PC-3 (cell line): Measurements from ENCODE around the gene LRCH1. TPM values are rescaled to one million over a fixed set of nuclear protein-coding genes. Genes with fewer than 3 reads are reported as not detected.

Experiments
- ATAC-seq: fragments of 200-7000 bp; cut with Tn5 transposase; 2 replicates; pipeline ENCODE4 v1.9.1; 2020; ENCODE audit warnings: mild to moderate bottlenecking, moderate library complexity
- BruUV-seq: library from RNA; stranded (reverse); fragments of 400-500 nt; replicated peaks from 2 replicates; lab custom pipeline; 2021; lab: Mats Ljungman, UMichigan
- CTCF ChIA-PET: fragments of 300-600 bp; sonication (Branson Sonifier 250); formaldehyde crosslinking; loops from one replicate; lab custom pipeline; 2022; ENCODE audit warnings: antibody characterized with exemption; lab: Charles Lee
- POLR2A ChIA-PET: fragments of 300-600 bp; sonication (Branson Sonifier 250); formaldehyde crosslinking; loops from one replicate; lab custom pipeline; 2022; ENCODE audit warnings: antibody characterized with exemption; ENCODE audit not compliant: unreplicated experiment; lab: Charles Lee
- DNase-seq: peaks from one replicate; pipeline ENCODE4 v3.0.0-alpha.2; 2015
- H2AFZ ChIP-seq: fragments of 300-600 bp; sonication (generic); 2 replicates; pipeline ENCODE4 v1.6.0; 2016; ENCODE audit warnings: antibody characterized with exemption, low read length
- H3F3A ChIP-seq: fragments of 300-600 bp; sonication (generic); one replicate; pipeline ENCODE4 v1.6.0; 2017; ENCODE audit warnings: antibody characterized with exemption, low read length, control low read depth, mild to moderate bottlenecking; ENCODE audit not compliant: unreplicated experiment
- H3K27ac ChIP-seq: fragments of 300-600 bp; sonication (generic); 2 replicates; pipeline ENCODE4 v1.5.1; 2016; ENCODE audit warnings: mild to moderate bottlenecking, low read length
- H3K27me3 ChIP-seq: fragments of 300-600 bp; sonication (generic); 2 replicates; pipeline ENCODE4 v1.6.1; 2016; ENCODE audit warnings: low read length, mixed read lengths
- H3K36me3 ChIP-seq: fragments of 300-600 bp; sonication (generic); 2 replicates; pipeline ENCODE4 v1.6.1; 2016; ENCODE audit warnings: low read depth, mixed run types, low read length, mixed read lengths
- H3K4me1 ChIP-seq: fragments of 300-600 bp; sonication (generic); 2 replicates; pipeline ENCODE4 v1.5.1; 2016; ENCODE audit warnings: low read length; ENCODE audit not compliant: insufficient read depth
- H3K4me2 ChIP-seq: fragments of 300-600 bp; sonication (generic); 2 replicates; pipeline ENCODE4 v1.6.0; 2016; ENCODE audit warnings: low read length
- H3K4me3 ChIP-seq: fragments of 300-600 bp; sonication (generic); 2 replicates; pipeline ENCODE4 v1.5.1; 2016; ENCODE audit warnings: mild to moderate bottlenecking, low read length, mixed read lengths
- H3K79me2 ChIP-seq: fragments of 300-600 bp; sonication (generic); 2 replicates; pipeline ENCODE4 v1.6.1; 2017; ENCODE audit warnings: low read length, mixed read lengths
- H3K9ac ChIP-seq: fragments of 300-600 bp; sonication (generic); 2 replicates; pipeline ENCODE4 v1.6.0; 2016; ENCODE audit warnings: mild to moderate bottlenecking, low read length
- H3K9me2 ChIP-seq: fragments of 300-600 bp; sonication (generic); replicated peaks from 2 replicates; pipeline ENCODE4 v1.6.1; 2016; ENCODE audit warnings: mixed run types, low read length, mixed read lengths
- H3K9me3 ChIP-seq: fragments of 300-600 bp; sonication (generic); 2 replicates; pipeline ENCODE4 v1.6.1; 2016; ENCODE audit warnings: low read length, mixed read lengths
- H4K20me1 ChIP-seq: fragments of 300-600 bp; sonication (generic); 2 replicates; pipeline ENCODE4 v1.6.1; 2016; ENCODE audit warnings: low read length, mixed read lengths
- EZH2 ChIP-seq: fragments of 300-600 bp; sonication (generic); IDR thresholded peaks from one replicate; pipeline ENCODE4 v1.6.1; 2017; ENCODE audit warnings: antibody characterized with exemption, mild to moderate bottlenecking, low read length; ENCODE audit not compliant: unreplicated experiment
- EZH2phosphoT487 ChIP-seq: fragments of 300-600 bp; sonication (generic); IDR thresholded peaks from 2 replicates; pipeline ENCODE4 v1.6.1; 2018; ENCODE audit warnings: mild to moderate bottlenecking, antibody characterized with exemption, low read length, borderline replicate concordance
- intact Hi-C: fragments of 100-400 bp; cut with micrococcal nuclease; formaldehyde crosslinking; loops from 2 replicates; pipeline ENCODE4 v1.9.0; 2023
- total RNA-seq: library from RNA; depleted of rRNA; stranded (reverse); fragments of >200 nt; gene quantifications from 2 replicates; pipeline ENCODE4 v1.2.3, GENCODE V29; 2014
- TF ChIP-seq, protein P1 (sequence below): fragments of 300-600 bp; sonication (generic); conservative IDR thresholded peaks from 2 replicates; pipeline ENCODE4 v1.5.1; 2017; ENCODE audit warnings: antibody characterized with exemption, low read depth, mild to moderate bottlenecking, low read length

LRCH1 gene
- total RNA-seq, 1 experiment from 2014 or later = 4.3 TPM

DNA sequence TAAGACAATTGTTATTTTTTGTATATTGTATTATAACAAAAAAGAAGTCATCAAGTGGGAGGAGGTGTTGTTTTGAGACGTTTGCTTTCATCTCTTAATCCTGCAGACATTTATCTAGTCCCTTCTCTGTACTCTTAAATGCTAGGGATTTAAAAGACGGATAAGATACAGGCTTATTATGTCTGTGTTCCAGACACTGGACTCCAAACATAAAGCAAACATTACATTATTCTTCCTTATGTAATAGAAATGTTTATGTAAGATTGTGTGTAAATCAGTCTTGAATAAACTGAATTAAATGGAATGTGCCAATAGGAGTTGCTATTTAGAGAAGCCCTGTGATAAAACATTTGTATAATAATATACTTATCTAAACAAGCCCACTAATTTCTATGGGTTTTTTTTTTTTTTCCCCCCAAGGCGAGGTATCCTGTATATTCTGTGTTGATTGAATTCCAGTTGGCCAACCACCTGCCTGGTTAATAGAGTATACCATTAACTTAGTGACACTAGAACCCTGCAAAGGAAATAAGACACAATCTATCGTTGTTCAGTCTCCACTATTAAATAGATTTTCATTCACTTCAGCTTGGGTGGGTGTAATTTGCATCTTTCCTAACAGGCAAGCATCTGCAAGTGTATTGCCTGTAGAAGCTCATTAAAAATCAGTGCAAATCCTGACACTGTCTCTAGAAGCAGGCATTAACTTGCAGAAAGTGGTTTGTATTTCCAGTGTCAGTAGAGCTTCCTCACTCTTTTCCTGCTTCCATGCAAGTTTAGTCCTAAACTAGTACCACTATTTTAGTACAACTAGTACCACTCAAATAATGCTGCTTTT lies 69.0 kb downstream of the LRCH1 start:
- Histone ChIP-seq H3K4me3 (no peak overlapping the region), H3K9me3 (no peaks in the 10 kb centered on the region), H3K79me2 (peaks cover 66% of the 10 kb centered on the region), H3K4me2 (no peak overlapping the region), H3K9me2 (no peaks in the 10 kb centered on the region), H2AFZ (no peak overlapping the region), H3K27ac (no peak overlapping the region), H3K36me3 (no peaks in the 10 kb centered on the region), H3K27me3 (no peaks in the 10 kb centered on the region), H3F3A (no peaks in the 10 kb centered on the region), H3K9ac (no peak overlapping the region), H4K20me1 (no peaks in the 10 kb centered on the region), H3K4me1 (no peaks in the 10 kb centered on the region)
- DNase-seq (no peak), ATAC-seq (no peak)
- TF ChIP-seq EZH2phosphoT487 = no peak
- no peak for TF ChIP-seq EZH2
- TF ChIP-seq, protein P1, sequence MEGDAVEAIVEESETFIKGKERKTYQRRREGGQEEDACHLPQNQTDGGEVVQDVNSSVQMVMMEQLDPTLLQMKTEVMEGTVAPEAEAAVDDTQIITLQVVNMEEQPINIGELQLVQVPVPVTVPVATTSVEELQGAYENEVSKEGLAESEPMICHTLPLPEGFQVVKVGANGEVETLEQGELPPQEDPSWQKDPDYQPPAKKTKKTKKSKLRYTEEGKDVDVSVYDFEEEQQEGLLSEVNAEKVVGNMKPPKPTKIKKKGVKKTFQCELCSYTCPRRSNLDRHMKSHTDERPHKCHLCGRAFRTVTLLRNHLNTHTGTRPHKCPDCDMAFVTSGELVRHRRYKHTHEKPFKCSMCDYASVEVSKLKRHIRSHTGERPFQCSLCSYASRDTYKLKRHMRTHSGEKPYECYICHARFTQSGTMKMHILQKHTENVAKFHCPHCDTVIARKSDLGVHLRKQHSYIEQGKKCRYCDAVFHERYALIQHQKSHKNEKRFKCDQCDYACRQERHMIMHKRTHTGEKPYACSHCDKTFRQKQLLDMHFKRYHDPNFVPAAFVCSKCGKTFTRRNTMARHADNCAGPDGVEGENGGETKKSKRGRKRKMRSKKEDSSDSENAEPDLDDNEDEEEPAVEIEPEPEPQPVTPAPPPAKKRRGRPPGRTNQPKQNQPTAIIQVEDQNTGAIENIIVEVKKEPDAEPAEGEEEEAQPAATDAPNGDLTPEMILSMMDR = no peak
- no TSS peak for BruUV-seq
- CTCF ChIA-PET = no interaction called here
- intact Hi-C loops = no loop called here
- POLR2A ChIA-PET = no interaction called here

- Histone ChIP-seq H4K20me1 (no peaks in the 10 kb centered on the region), H3K4me2 (no peak overlapping the region), H3K27me3 (no peaks in the 10 kb centered on the region), H3K79me2 (peaks cover 68% of the 10 kb centered on the region), H2AFZ (no peak overlapping the region), H3K36me3 (no peaks in the 10 kb centered on the region), H3K4me3 (no peak overlapping the region), H3K27ac (no peak overlapping the region), H3K9me3 (no peaks in the 10 kb centered on the region), H3K9ac (no peak overlapping the region), H3K4me1 (no peaks in the 10 kb centered on the region), H3F3A (no peaks in the 10 kb centered on the region), H3K9me2 (no peaks in the 10 kb centered on the region)
- DNase-seq (peak; percentile 25), ATAC-seq (peak; percentile 48)
- no peak for TF ChIP-seq EZH2phosphoT487
- no peak for TF ChIP-seq EZH2
- TF ChIP-seq, protein P1 = no peak
- no TSS peak for BruUV-seq
- ChIA-PET CTCF (no interaction called here), POLR2A (interaction anchor here (0.5 kb wide), 1 partner anchor 44 kb away, joined by 3 read pairs; no protein-coding TSS in a partner anchor)
- intact Hi-C loops = no loop called here
These were observed 69.8 kb downstream of the LRCH1 start for GRCh38 chr13:46622630-46623256.

DNA sequence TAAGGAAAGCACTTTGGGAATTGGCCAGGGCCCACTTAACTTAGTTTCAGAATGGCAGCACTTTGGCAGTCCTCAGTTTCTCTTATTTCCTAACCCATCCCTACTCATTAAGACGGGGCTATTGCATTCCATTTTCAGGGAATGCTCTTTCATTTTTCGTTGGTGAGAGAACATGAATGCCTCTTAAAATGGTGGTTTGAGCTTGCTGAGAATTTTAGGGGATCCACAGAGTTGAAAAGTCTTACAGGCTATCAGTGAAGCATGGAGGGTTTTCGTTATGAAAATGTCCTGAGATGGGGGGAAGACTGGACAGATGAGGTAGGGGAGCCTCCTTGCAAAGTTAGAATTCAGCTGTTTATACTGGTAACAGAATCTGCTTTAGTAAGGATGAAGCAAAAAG lies 71.4 kb downstream of the LRCH1 start:
- H3K4me2 ChIP-seq = no peak overlapping the region
- no peak for DNase-seq
- ChIA-PET POLR2A (no interaction called here), CTCF (no interaction called here)
- H3K27ac ChIP-seq = no peak overlapping the region
- H3K36me3 ChIP-seq = no peaks in the 10 kb centered on the region
- H3K4me1 ChIP-seq = no peaks in the 10 kb centered on the region
- TF ChIP-seq EZH2 (no peak), EZH2phosphoT487 (no peak)
- TF ChIP-seq, protein P1 = no peak
- no peaks in the 10 kb centered on the region for H3K9me2 ChIP-seq
- H3K4me3 ChIP-seq = no peak overlapping the region
- H4K20me1 ChIP-seq = no peaks in the 10 kb centered on the region
- no peak for ATAC-seq
- H2AFZ ChIP-seq = no peak overlapping the region
- no peaks in the 10 kb centered on the region for H3K9me3 ChIP-seq
- no peaks in the 10 kb centered on the region for H3F3A ChIP-seq
- H3K79me2 ChIP-seq = peaks cover 54% of the 10 kb centered on the region
- no peak overlapping the region for H3K9ac ChIP-seq
- intact Hi-C loops = no loop called here
- BruUV-seq = no TSS peak
- no peaks in the 10 kb centered on the region for H3K27me3 ChIP-seq
